Mammary epithelial cell (primary cell): ENCODE measurements around the gene GBP2.

Experiments
- EZH2 ChIP-seq: IDR thresholded peaks from 2 replicates; pipeline ENCODE4 v1.6.1; 2012; ENCODE audit warnings: low read length, inconsistent platforms, borderline replicate concordance
- TF ChIP-seq, protein P1 (sequence below), 2 donors: IDR thresholded peaks in 1 of 2; conservative IDR thresholded peaks in 1 of 2; 2 replicates each; pipeline ENCODE4 v1.5.1; 2011 to 2012; ENCODE audit warnings: inconsistent platforms in 2 of 2, low read length in 2 of 2, mild to moderate bottlenecking in 2 of 2, control low read depth in 1 of 2, low read depth in 1 of 2; ENCODE audit not compliant: insufficient read depth in 1 of 2; ENCODE audit errors: extremely low read depth in 1 of 2

- TF ChIP-seq, protein P1, sequence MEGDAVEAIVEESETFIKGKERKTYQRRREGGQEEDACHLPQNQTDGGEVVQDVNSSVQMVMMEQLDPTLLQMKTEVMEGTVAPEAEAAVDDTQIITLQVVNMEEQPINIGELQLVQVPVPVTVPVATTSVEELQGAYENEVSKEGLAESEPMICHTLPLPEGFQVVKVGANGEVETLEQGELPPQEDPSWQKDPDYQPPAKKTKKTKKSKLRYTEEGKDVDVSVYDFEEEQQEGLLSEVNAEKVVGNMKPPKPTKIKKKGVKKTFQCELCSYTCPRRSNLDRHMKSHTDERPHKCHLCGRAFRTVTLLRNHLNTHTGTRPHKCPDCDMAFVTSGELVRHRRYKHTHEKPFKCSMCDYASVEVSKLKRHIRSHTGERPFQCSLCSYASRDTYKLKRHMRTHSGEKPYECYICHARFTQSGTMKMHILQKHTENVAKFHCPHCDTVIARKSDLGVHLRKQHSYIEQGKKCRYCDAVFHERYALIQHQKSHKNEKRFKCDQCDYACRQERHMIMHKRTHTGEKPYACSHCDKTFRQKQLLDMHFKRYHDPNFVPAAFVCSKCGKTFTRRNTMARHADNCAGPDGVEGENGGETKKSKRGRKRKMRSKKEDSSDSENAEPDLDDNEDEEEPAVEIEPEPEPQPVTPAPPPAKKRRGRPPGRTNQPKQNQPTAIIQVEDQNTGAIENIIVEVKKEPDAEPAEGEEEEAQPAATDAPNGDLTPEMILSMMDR (conservative IDR thresholded peaks at IDR 0.05 in 1 of 2, IDR thresholded peaks at IDR 0.05 in 1 of 2; ENCODE audit: extremely low read depth in 1 of 2, insufficient read depth in 1 of 2, low read depth in 1 of 2, low read length in 2 of 2) = no peak
- no peak for TF ChIP-seq EZH2
Measured at GRCh38 chr1:89174491-89174890, 48.6 kb upstream of the GBP2 start.
